ENCODE measurements around the gene YDJC. TPM values are rescaled to one million over a fixed set of nuclear protein-coding genes. Genes with fewer than 3 reads are reported as not detected.

YDJC gene
- total RNA-seq, 1 donor from 2014 or later, result 34.0 TPM

- Mint-ChIP-seq H3K27ac (ENCODE audit: unreplicated experiment) (no peak overlapping the region), H3K4me3 (ENCODE audit: unreplicated experiment) (no peak overlapping the region), H3K4me1 (ENCODE audit: low read depth, unreplicated experiment) (no peaks in the 10 kb centered on the region), H3K36me3 (ENCODE audit: low read depth, unreplicated experiment) (peaks cover 4% of the 10 kb centered on the region), H3K27me3 (ENCODE audit: low read depth, unreplicated experiment) (peaks cover 22% of the 10 kb centered on the region), H3K9me3 (ENCODE audit: unreplicated experiment) (no peaks in the 10 kb centered on the region)
- Histone ChIP-seq H3K27ac (ENCODE audit: low read depth, low read length) (no peak overlapping the region), H2AFZ (ENCODE audit: low read depth, low read length) (no peak overlapping the region), H3K4me2 (ENCODE audit: low read length) (no peak overlapping the region), H3K79me2 (ENCODE audit: insufficient read depth, low read length) (no peaks in the 10 kb centered on the region), H3K4me3 (ENCODE audit: insufficient read depth, low read depth, low read length) (no peak overlapping the region), H3K9ac (ENCODE audit: low read length) (no peak overlapping the region), H3K36me3 (ENCODE audit: insufficient read depth, low read length) (no peaks in the 10 kb centered on the region), H3K9me3 (ENCODE audit: insufficient read depth, low read depth, low read length) (no peaks in the 10 kb centered on the region), H3K27me3 (ENCODE audit: insufficient read depth, low read length) (no peaks in the 10 kb centered on the region), H3K4me1 (ENCODE audit: insufficient read depth, low read length) (peaks cover 6% of the 10 kb centered on the region), H4K20me1 (ENCODE audit: insufficient read depth, low read length) (no peaks in the 10 kb centered on the region)
- DNase-seq (ENCODE audit: low read depth) (no peak), FAIRE-seq (no peak)
- no peak for TF ChIP-seq EZH2 (IDR thresholded peaks at IDR 0.05; ENCODE audit: insufficient read depth, low read length)
- no peak for TF ChIP-seq CTCF (IDR thresholded peaks at IDR 0.05; ENCODE audit: insufficient read depth, low read depth, low read length)
These were observed 6.9 kb upstream of the YDJC start for GRCh38 chr22:21636629-21637218.

GRCh38 chr22:21635771-21636510, 6.1 kb upstream of the YDJC start:
- Histone ChIP-seq H3K4me1 (ENCODE audit: insufficient read depth, low read length) (no peaks in the 10 kb centered on the region), H3K9ac (ENCODE audit: low read length) (no peak overlapping the region), H4K20me1 (ENCODE audit: insufficient read depth, low read length) (no peaks in the 10 kb centered on the region), H3K4me3 (ENCODE audit: insufficient read depth, low read depth, low read length) (no peak overlapping the region), H3K4me2 (ENCODE audit: low read length) (no peak overlapping the region), H3K27ac (ENCODE audit: low read depth, low read length) (no peak overlapping the region), H3K36me3 (ENCODE audit: insufficient read depth, low read length) (no peaks in the 10 kb centered on the region), H3K79me2 (ENCODE audit: insufficient read depth, low read length) (no peaks in the 10 kb centered on the region), H3K9me3 (ENCODE audit: insufficient read depth, low read depth, low read length) (no peaks in the 10 kb centered on the region), H2AFZ (ENCODE audit: low read depth, low read length) (no peak overlapping the region), H3K27me3 (ENCODE audit: insufficient read depth, low read length) (no peaks in the 10 kb centered on the region)
- H3K9me3 Mint-ChIP-seq (ENCODE audit: unreplicated experiment), result no peaks in the 10 kb centered on the region
- DNase-seq (ENCODE audit: low read depth), result no peak
- peaks cover 22% of the 10 kb centered on the region for H3K27me3 Mint-ChIP-seq (ENCODE audit: low read depth, unreplicated experiment)
- TF ChIP-seq CTCF (IDR thresholded peaks at IDR 0.05; ENCODE audit: insufficient read depth, low read depth, low read length) (no peak), EZH2 (IDR thresholded peaks at IDR 0.05; ENCODE audit: insufficient read depth, low read length) (no peak)
- no peak overlapping the region for H3K27ac Mint-ChIP-seq (ENCODE audit: unreplicated experiment)
- H3K4me1 Mint-ChIP-seq (ENCODE audit: low read depth, unreplicated experiment), result no peaks in the 10 kb centered on the region
- H3K36me3 Mint-ChIP-seq (ENCODE audit: low read depth, unreplicated experiment), result peaks cover 4% of the 10 kb centered on the region
- no peak for FAIRE-seq
- peak overlapping the region; percentile 50 for H3K4me3 Mint-ChIP-seq (ENCODE audit: unreplicated experiment)

GRCh38 chr22:21634844-21635243, 5.0 kb upstream of the YDJC start:
- no peak overlapping the region for H3K9ac ChIP-seq (ENCODE audit: low read length)
- H2AFZ ChIP-seq (ENCODE audit: low read depth, low read length), result no peak overlapping the region
- FAIRE-seq (no peak), DNase-seq (ENCODE audit: low read depth) (no peak)
- Mint-ChIP-seq H3K27ac (ENCODE audit: unreplicated experiment) (no peak overlapping the region), H3K27me3 (ENCODE audit: low read depth, unreplicated experiment) (peaks cover 22% of the 10 kb centered on the region), H3K4me1 (ENCODE audit: low read depth, unreplicated experiment) (no peaks in the 10 kb centered on the region), H3K9me3 (ENCODE audit: unreplicated experiment) (no peaks in the 10 kb centered on the region), H3K36me3 (ENCODE audit: low read depth, unreplicated experiment) (peaks cover 4% of the 10 kb centered on the region), H3K4me3 (ENCODE audit: unreplicated experiment) (peak overlapping the region; percentile 27)
- H3K36me3 ChIP-seq (ENCODE audit: insufficient read depth, low read length), result no peaks in the 10 kb centered on the region
- H3K9me3 ChIP-seq (ENCODE audit: insufficient read depth, low read depth, low read length), result no peaks in the 10 kb centered on the region
- H3K4me2 ChIP-seq (ENCODE audit: low read length), result no peak overlapping the region
- H3K4me1 ChIP-seq (ENCODE audit: insufficient read depth, low read length), result no peaks in the 10 kb centered on the region
- no peaks in the 10 kb centered on the region for H4K20me1 ChIP-seq (ENCODE audit: insufficient read depth, low read length)
- H3K27me3 ChIP-seq (ENCODE audit: insufficient read depth, low read length), result no peaks in the 10 kb centered on the region
- H3K79me2 ChIP-seq (ENCODE audit: insufficient read depth, low read length), result no peaks in the 10 kb centered on the region
- no peak overlapping the region for H3K4me3 ChIP-seq (ENCODE audit: insufficient read depth, low read depth, low read length)
- TF ChIP-seq EZH2 (IDR thresholded peaks at IDR 0.05; ENCODE audit: insufficient read depth, low read length) (no peak), CTCF (IDR thresholded peaks at IDR 0.05; ENCODE audit: insufficient read depth, low read depth, low read length) (no peak)
- H3K27ac ChIP-seq (ENCODE audit: low read depth, low read length), result no peak overlapping the region
